ENCODE data around the gene BRD4. TPM values are rescaled to one million over a fixed set of nuclear protein-coding genes. Genes with fewer than 3 reads are reported as not detected.

The BRD4 gene
- total RNA-seq, 4 donors from 2014 or later: 51.0 to 148 (median 77.5) TPM

- TF ChIP-seq CTCF (IDR thresholded peaks at IDR 0.05) (peak in 1 of 6 experiments; percentile 30), POLR2A (IDR thresholded peaks at IDR 0.05) (no peak)
- H3K27me3 ChIP-seq: no peaks in the 10 kb centered on the region
- peaks cover 0 to 82% (median 50%) of the 10 kb centered on the region in 4 donors for H3K4me1 ChIP-seq
- H3K27ac ChIP-seq: peak overlapping the region in 2 of 4 donors; percentile 21 to 44
- H3K9me3 ChIP-seq: no peaks in the 10 kb centered on the region
- peak in 1 of 3 donors; percentile 58 for DNase-seq
- peaks cover 0 to 4% (median 0%) of the 10 kb centered on the region in 3 donors for H3K36me3 ChIP-seq
- no peak overlapping the region for H3K4me3 ChIP-seq
Measured at GRCh38 chr19:15297416-15298224, 34.7 kb downstream of the BRD4 start.

- DNase-seq: no peak
- H3K27ac ChIP-seq: peak overlapping the region in 2 of 4 donors; percentile 33 to 44
Measured at GRCh38 chr19:15296841-15297415, 35.4 kb downstream of the BRD4 start.

GRCh38 chr19:15296353-15296752 lies 36.0 kb downstream of the BRD4 start:
- Histone ChIP-seq H3K4me3 (no peak overlapping the region), H3K9me3 (no peaks in the 10 kb centered on the region), H3K36me3 (peaks cover 0 to 4% (median 0%) of the 10 kb centered on the region in 3 donors), H3K27me3 (no peaks in the 10 kb centered on the region), H3K27ac (peak overlapping the region in 1 of 4 donors; percentile 33), H3K4me1 (peaks cover 0 to 88% (median 58%) of the 10 kb centered on the region in 4 donors)
- TF ChIP-seq CTCF (IDR thresholded peaks at IDR 0.05) (no peak), POLR2A (IDR thresholded peaks at IDR 0.05) (no peak)
- DNase-seq: no peak

More at GRCh38 chr19:15296841-15297415, 35.4 kb downstream of the BRD4 start:
- TF ChIP-seq CTCF (IDR thresholded peaks at IDR 0.05) (no peak), POLR2A (IDR thresholded peaks at IDR 0.05) (no peak)
- Histone ChIP-seq H3K4me3 (no peak overlapping the region), H3K27me3 (no peaks in the 10 kb centered on the region), H3K4me1 (peaks cover 0 to 88% (median 55%) of the 10 kb centered on the region in 4 donors), H3K36me3 (peaks cover 0 to 4% (median 0%) of the 10 kb centered on the region in 3 donors), H3K9me3 (no peaks in the 10 kb centered on the region)

GRCh38 chr19:15294561-15294990 lies 37.8 kb downstream of the BRD4 start:
- DNase-seq: no peak
- Histone ChIP-seq H3K4me3 (no peak overlapping the region), H3K9me3 (no peaks in the 10 kb centered on the region), H3K36me3 (peaks cover 0 to 4% (median 0%) of the 10 kb centered on the region in 3 donors), H3K27ac (peak overlapping the region in 1 of 4 donors; percentile 24), H3K27me3 (no peaks in the 10 kb centered on the region), H3K4me1 (peaks cover 0 to 81% (median 53%) of the 10 kb centered on the region in 4 donors)
- TF ChIP-seq POLR2A (IDR thresholded peaks at IDR 0.05) (no peak), CTCF (IDR thresholded peaks at IDR 0.05) (no peak)

GRCh38 chr19:15293781-15294491 lies 38.4 kb downstream of the BRD4 start:
- TF ChIP-seq POLR2A (IDR thresholded peaks at IDR 0.05) (no peak), CTCF (IDR thresholded peaks at IDR 0.05) (no peak)
- Histone ChIP-seq H3K4me1 (peaks cover 0 to 78% (median 55%) of the 10 kb centered on the region in 4 donors), H3K9me3 (no peaks in the 10 kb centered on the region), H3K4me3 (no peak overlapping the region), H3K27ac (peak overlapping the region in 2 of 4 donors; percentile 24 to 43), H3K27me3 (no peaks in the 10 kb centered on the region), H3K36me3 (peaks cover 0 to 4% (median 0%) of the 10 kb centered on the region in 3 donors)
- no peak for DNase-seq

All from Peyer's patch (tissue), 4 donors.